NK-92 treated with Interleukin-12 subunit alpha and Interleukin-12 subunit beta, amount 100 ng/mL, for 24 hours (cell line): ENCODE data around the gene AMMECR1L.
A peak's percentile ranks its signal among the peaks of the same experiment; 100 is the strongest.
"Not testable (repeated sequence)": the region's sequence is repeated elsewhere in the genome, so short reads cannot be mapped to it uniquely, and the experiment has no call there.

ENCODE experiments used
- DNase-seq: peaks from one replicate; lab custom pipeline; 2025; lab: John Stamatoyannopoulos, UW

The AMMECR1L gene

GRCh38 chr2:127841466-127842178, 44.1 kb downstream of the AMMECR1L start:
- no peak for DNase-seq

- DNase-seq = no peak
These were observed 44.9 kb downstream of the AMMECR1L start for GRCh38 chr2:127840893-127841292.

GRCh38 chr2:127834951-127835350, 50.8 kb downstream of the AMMECR1L start:
- no peak for DNase-seq

- DNase-seq = peak; percentile 67
These were observed 55.9 kb downstream of the AMMECR1L start for GRCh38 chr2:127829845-127830246.

- not testable (repeated sequence) for DNase-seq
These were observed 59.0 kb downstream of the AMMECR1L start for GRCh38 chr2:127826708-127827107.

GRCh38 chr2:127826047-127826446, 59.7 kb downstream of the AMMECR1L start:
- DNase-seq = no peak

GRCh38 chr2:127820080-127820668, 65.6 kb downstream of the AMMECR1L start:
- DNase-seq = no peak

GRCh38 chr2:127818794-127819425, 66.8 kb downstream of the AMMECR1L start:
- DNase-seq = no peak

GRCh38 chr2:127818241-127818640, 67.5 kb downstream of the AMMECR1L start:
- DNase-seq = no peak

GRCh38 chr2:127814677-127815076, 71.1 kb downstream of the AMMECR1L start:
- DNase-seq = no peak

- DNase-seq = not testable (repeated sequence)
These were observed 73.3 kb downstream of the AMMECR1L start for GRCh38 chr2:127812441-127812840.
